ENCODE results near the gene ATF5.

The ATF5 gene, protein sequence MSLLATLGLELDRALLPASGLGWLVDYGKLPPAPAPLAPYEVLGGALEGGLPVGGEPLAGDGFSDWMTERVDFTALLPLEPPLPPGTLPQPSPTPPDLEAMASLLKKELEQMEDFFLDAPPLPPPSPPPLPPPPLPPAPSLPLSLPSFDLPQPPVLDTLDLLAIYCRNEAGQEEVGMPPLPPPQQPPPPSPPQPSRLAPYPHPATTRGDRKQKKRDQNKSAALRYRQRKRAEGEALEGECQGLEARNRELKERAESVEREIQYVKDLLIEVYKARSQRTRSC
- total RNA-seq, result 4.2 to 4.8 reads per million in 2 donors

DNA sequence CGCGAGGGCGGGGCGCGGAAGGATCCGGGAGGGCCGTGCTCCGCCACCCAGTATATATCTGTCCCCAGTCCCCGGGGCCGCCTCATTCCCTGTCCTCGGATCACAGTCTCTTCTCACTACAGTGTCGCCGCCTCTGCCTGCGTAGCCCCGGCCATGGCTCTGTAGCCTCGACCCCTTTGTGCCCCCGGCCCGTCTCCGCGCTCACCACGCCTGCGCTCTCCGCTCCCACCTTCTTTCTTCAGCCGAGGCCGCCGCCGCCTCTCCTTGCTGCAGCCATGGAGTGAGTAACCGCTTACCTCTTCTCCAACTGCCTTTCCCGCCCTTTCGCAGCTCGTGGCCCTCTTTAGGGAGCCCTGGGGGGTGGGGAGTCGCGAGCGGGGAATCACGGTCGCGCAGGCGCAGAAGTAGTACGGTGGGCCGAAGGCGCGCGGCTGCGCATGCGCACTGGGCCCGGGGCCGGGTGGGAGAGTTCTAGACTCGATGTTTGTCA lies at the start of gene ATF5, which contains the start of gene NUP62:
TSS of gene ATF5 (plus strand) at position 85 of the 490 bp plus-strand sequence. CDS start 1,646 bp downstream, outside the sequence.
TSS of gene NUP62 (minus strand) at position 384 of the 490 bp plus-strand sequence. CDS start 19,697 bp downstream, outside the sequence.
- peak; percentile 80 for DNase-seq

DNA sequence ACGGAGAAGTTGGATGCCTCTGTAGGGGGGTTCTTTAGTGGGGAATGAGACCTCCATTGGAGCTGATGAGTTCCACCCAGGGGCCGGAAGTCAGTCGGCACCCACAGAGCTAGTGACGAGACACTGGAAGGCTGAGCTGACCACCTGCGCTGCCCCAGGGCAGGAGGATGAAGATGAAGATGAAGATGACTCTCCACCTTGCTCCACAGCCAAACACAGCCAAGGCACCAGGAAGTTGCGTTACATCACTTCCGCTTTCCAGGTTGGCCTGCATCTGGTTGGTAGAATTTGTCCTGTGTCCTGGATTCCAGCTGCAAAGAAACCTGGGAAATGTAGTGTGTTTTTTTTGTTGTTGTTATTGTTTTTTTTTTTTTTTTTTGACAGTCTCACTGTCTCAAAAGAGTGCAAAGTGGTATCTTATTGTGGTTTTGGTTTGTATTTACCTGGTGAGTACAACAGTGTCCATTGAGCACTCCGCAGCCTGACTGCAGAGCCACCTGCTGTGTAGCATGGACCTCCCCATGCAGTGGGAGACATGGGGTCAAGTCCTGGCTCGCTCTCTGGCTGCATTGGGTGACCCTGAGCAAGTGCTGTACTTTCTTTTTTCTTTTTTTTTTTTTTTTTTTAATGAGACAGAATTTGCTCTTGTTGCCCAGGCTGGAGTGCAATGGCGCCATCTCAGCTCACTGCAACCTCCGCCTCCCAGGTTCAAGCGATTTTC lies 49.6 kb upstream of the ATF5 start:
- DNase-seq, result no peak

DNA sequence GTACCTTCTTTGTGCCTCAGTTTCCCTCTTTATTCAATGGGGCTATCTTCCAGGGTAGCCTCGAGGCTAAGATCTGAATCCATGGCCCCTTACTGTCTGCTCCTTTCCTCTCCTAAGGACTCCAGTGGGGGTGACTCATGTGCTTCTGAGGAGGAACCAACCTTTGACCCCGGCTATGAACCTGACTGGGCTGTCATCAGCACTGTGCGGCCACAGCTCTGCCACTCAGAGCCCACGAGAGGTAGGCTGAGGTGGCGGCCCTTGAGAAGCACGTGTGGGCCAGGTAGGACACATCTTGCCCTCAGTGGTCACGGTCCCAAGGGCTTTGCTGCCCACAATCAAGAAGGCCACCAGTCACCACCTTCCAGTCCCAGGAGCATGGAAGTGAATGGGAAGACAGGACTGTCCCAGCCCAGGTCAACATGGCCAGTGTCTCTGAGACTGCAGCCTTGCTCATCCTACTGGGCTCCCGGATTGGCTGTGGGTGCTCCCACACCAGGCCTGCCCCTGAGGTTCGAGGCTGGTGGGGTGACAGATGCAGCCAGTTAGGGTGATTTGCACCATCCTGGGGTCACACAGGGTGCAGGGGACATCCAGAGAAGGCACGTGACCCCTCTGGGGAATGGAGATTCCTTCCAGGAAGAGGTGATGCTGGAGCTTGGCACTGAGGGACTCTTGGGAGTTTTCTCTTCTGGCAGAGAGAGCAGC lies 48.7 kb upstream of the ATF5 start:
- DNase-seq, result no peak

DNA sequence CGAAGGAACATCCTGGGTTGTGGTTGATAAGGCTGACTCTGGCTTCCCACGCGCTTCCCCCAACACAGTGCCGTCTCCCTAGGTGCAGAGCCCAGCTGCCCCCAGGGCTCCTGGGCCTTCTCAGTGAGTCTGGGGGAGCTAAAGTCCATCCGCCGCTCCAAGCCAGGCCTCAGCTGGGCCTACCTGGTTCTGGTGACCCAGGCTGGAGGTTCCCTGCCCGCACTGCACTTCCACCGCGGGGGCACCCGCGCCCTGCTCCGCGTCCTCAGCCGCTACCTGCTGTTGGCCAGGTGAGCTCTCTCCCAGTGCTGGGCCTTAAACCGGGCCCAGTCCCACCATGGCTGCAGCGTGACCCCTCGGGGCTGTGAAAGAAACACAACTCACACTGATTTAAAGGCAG lies 47.8 kb upstream of the ATF5 start:
- DNase-seq, result no peak

DNA sequence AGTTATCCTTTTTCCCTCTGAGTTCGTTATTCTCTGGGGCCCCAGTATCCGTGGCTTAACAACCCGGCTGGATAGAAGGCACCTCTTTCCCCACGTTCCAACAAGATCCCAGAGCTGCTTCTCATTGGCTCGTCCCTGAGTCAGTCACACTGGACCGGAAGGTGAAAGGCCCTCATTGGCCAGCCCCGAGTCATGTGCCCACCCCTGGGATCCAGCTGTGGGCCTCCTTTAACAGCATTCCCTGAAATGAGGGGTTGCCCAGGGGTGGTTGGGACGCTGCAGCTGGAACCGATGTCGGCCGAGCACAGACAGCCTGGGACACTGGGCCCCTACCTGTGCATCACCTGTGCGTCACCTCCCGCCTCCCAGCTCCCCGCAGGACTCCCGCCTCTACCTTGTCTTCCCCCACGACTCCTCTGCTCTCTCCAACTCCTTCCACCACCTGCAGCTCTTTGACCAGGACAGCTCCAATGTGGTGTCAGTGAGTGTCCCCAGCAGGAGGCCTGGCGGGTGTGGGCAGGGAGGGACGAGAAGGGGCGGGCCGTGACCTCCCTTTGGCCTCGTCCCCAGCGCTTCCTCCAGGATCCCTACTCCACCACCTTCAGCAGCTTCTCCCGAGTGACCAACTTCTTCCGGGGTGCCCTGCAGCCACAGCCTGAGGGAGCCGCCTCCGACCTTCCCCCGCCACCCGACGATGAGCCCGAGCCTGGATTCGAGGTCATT lies 47.2 kb upstream of the ATF5 start:
- no peak for DNase-seq

DNA sequence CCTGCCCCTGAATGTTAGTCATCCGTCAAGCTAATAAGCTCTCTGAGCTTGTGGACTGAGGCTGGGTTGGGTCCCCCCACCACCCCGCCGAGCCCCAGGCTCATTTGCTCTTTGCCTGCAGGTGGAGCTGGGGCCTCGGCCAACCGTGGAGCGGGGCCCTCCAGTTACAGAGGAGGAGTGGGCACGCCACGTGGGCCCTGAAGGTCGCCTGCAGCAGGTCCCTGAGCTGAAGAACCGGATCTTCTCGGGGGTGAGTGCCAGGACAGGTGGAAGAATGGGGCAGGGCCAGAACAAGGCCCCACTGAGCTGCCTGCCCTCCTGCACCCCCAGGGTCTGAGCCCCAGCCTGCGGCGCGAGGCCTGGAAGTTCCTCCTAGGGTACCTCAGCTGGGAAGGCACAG lies 46.4 kb upstream of the ATF5 start:
- DNase-seq, result no peak

DNA sequence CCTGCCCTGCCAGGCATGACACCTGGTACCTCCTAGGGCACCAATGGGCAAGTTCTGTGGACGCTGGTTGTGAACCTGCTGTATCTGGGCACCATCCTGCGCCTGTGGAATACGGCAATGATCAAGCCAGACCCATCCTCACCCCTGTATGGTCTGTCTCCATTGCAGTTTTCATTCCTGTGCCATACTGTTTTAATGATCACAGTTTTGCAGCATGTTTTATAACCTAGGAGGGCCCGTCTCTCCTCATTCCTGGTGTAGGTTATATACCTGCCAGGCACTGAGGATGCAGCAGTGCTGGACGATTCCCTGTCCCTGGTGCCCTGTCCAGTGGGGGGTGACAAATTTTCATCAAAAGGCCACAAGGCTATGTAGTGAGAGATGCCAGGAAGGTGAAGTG lies 45.9 kb upstream of the ATF5 start:
- no peak for DNase-seq

DNA sequence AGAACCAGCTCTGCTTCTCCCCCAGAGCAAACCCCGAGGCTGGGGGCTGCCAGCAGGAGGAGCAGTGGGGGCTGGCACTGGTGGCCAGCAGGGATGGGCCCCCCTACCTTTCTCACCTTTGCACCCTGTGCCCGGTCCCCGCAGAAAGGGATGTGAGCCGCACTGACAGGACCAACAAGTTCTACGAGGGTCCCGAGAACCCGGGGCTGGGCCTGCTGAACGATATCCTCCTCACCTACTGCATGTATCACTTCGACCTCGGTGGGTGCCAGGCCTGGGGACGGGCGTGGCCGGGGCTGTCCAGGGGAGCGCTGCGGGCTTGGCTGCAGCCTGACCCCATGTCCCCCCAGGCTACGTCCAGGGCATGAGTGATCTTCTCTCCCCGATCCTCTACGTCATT lies 44.9 kb upstream of the ATF5 start:
- DNase-seq, result no peak

DNA sequence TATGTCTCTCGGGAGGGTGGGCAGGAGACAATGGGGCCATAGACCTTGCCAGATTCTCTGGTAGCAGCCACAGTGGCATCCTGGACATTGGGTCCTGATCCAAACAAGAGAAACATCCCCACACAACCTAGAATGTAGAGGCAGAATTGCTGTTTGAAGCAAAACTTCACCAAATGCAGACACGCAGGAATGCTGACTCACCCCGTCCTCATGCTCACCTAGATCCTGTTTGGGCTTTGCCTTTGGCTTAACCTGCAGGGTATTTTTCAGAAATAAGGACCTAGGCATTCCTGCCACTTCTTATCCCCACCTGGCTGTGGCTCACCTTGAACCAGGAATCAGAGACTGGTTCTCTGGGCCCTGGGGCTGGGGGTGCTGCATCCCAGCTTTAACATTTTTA lies 44.2 kb upstream of the ATF5 start:
- no peak for DNase-seq

DNA sequence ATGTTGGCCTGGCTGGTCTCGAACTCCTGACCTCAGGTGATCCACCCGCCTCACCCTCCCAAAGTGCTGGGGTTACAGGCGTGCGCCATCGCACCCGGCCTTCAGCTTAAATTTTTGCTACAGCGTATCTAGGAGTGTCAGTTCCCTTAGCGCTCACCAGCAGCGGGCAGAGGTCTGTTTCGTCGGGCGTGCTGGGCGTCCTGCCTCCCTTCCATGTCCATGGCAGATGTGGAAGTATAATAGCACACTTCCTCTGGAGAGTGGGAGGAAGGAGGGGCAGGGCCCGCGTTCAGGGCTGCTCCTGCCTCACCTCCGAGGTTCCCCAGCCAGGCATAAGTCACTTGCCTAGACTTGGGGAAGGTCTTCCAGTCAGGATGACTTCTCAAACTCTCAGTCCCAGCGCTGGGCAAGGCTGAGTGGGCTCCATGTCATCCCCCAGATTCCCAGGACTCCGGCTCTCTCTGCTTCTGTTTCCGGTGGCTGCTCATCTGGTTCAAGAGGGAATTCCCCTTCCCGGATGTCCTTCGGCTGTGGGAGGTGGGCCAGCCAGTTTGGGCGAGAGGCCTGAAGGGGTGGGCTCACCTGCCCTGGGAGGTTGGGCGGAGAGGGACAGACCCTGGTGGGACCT lies 41.9 kb upstream of the ATF5 start:
- DNase-seq, result no peak

DNA sequence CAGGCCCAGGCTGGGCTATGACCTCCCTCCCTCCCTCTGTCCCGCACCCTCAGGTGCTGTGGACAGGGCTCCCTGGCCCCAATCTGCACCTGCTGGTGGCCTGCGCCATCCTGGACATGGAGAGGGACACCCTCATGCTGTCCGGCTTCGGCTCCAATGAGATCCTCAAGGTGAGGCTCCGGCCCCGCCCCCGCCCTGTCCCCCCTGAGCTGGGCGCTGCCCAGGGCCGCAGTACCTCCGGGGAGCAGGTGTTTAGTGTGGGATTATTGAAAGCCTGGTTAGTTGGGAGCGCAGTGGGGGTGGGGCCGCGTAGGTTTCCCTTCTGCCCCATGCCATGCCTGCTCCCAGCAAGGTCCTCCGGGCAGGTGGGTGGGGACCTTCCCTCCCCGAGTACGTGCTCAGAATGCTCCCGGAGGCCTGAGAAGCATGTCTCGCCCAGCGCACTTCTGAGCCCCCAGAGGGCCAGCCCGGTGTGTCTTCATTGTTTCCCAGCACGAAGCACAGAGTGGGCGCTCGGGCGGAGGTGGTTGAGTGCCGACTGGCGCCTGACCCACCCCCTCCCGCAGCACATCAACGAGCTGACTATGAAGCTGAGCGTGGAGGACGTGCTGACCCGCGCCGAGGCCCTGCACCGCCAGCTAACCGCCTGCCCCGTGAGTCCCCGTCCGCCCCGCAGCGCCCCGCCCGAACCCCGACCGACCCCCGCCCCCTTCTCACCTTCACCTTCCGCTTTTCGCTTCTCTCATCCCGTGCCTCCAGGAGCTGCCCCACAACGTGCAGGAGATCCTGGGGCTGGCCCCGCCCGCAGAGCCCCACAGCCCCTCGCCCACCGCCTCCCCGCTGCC lies 41.1 kb upstream of the ATF5 start:
- no peak for DNase-seq

DNA sequence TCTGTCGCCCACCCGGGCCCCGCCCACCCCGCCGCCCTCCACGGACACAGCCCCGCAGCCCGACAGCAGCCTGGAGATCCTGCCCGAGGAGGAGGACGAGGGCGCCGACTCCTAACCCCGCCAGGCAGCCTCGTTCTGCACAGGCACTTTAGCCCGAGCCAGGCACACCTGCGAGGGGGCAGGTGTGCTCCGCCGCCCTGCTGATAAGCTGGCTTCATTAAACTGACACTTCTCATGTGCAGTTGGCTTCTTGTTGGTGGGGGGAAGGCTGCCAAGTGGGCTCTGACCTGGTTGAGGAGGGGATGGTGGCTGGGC lies 40.5 kb upstream of the ATF5 start:
- DNase-seq, result no peak

DNA sequence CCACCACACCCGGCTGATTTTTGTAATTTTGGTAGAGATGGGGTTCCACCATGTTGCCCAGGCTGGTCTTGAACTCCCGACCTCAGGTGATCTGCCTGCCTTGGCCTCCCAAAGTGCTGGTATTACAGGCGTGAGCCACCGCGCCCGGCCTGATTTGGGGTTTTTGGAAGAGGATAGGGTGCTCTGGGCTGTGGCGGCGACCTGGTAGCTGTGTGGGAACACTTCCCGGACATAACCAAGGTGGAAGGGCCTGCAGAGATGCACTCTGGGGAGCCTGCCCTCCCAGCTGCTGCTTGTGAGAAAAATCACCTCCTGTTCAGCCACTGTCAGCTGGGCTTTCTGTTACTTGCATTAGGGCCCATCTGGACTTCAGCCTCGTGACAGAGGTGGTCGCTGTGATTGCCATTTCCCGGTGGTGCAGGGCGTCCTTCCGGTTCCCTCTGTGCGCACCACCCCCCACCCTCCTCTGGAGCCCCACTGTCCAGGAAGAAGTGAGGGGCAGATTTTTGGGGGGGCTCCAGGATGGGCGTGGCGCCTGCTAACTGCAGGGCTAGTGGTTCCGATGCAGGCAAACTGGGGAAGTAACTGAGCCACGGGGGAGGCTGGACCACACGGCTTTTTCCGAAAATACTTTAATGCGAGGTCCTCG lies 39.8 kb upstream of the ATF5 start:
- DNase-seq, result no peak

DNA sequence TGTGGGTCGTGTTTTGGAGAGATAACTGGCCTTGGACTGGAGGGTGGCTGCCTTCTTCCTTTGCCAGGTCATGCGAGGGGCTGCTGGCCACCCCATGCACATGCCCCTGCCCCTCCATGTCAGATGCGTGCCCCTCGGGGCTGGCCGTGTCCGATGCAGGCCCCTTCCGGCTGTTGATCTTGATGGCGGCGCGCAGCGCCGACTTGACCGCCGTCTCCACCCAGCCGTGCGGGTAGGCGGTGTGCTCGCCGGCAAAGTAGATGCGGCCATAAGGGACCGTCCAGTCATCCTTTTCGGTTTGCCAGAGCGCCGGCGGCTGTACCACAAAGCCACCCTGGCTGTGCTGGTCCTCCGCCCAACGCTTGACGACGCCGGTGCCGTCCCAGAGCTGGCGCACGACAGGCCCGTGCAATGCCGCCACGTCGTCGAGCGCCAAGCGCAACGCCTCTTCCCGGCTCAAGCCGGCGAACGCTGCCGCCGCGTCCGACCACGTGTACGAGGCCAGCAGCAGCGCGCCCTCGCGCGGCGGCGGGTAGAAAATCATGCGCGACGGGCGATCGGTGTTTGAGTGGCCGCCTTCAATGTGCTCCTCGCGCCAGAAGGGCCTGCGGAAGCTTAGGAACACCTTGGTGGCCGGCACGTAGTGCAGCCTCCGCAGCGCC lies 39.2 kb upstream of the ATF5 start:
- peak; percentile 59 for DNase-seq

DNA sequence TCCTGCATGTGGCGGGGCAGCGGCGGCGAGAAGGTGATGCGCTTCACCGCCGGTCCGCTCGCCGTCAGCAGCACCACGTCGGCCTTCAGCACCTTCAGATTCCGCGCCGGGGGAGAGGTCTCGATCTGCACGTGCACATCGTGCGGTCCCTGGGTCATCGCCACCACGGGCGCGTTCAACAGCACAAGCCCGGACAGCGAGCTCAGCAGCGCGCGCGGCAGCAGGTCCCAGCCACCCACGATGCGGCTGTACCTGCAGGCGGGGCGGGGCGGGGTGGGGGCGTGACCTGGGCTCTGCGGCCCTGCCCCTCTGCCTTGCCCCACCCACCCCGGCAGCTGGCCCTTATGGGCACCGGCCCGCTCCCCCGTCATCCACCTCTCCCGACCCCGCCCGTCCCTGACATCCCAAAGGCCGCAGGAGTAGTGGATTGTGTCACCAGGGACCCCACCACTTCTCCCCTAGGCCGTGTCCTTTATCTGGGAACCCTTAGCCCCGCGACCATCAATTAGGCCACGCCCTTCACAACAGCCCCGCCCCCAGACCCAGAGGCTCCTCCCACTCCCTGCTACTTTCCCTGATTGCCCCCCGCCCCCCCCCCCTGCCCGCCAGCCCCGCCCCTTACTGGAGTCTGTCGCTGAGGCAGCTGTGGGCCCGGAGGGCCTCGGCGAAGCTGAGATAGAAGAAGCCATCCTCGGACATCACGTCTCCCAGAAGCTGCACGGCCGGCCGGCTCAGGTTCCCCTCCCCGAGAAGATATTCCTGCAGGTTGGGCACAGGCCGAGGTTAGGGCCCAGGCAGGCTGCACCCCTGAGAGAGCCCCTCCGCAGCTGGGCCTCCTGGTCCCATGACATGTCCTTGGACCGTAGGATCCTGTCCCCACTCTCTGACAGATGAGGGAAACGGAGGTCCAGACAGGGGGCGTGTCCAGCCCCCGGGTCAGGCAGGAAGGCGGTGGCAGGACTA lies 38.4 kb upstream of the ATF5 start:
- DNase-seq, result peak; percentile 60

DNA sequence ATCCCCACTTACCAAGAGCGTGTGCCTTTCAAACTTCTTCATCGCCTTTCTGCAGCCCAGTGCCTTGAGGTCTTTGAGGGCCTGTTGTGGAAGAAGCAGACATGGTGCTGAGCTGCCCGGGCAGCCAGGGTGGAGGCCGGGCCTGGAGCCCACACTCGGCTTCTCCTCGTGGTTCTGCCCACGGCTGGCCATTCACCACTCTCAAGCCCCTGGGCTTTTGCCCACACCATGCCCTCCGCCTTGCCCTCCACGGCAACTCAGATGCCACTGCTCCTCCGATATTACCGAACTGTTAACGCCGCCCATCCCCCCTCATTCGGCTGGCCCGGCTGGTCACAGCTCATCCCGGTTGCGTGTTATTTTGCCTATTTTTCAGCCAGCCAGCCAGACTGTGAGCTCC lies 37.6 kb upstream of the ATF5 start:
- DNase-seq, result no peak

DNA sequence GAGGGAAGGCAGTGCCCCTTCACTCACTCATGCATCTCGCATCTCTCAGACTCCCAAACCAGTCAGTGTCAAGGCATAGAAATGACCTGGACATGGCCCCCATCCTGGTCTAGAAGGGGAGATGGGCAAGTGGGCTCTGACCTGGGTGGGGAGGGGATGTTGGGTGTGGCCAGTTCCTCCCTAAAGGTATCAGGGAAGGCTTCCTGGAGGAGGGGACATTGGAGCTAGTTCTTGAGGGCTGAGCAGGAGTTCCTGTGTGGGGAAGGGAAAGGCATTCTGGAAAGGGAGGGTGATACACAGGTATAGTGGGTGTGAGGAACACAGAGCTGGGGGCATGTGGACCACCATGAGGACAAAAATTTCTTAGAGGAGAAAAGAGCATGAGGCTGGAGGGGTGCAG lies 36.3 kb upstream of the ATF5 start:
- DNase-seq, result no peak

DNA sequence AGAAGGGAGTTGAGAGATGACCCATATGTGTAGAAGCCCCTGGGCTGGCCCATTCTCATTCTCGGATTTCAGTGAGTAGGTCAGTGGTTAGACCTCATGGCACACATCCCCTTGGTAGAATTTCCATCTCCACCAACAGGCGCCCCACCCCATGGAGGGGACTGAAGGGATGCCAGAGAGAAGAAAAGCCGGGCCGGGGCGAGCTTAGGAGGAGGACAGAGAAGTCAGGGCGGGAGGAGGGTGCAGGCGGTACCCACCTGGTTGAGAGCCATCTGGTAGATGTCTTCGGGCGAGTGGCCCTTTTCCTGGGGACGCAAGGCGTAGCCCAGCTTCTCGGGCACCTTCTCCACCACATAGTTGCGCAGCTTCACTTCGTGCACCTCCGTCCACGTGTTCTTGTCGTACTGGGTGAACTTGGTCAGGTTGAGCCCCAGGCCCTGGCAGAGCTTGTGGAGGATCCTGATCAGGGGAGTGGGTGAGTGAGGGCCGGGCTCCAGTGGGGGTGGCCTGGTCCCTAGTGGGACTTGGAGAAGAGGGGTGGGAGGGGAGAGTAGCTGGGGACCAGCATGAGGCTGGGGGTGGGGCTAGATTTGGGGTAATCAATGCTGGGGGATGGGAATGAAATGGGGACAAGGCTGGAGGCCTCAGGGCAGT lies 34.9 kb upstream of the ATF5 start:
- no peak for DNase-seq

All from activated gamma-delta T cell (primary cell).